Natural killer cell (primary cell): ENCODE data around the gene DAZAP1. TPM values are rescaled to one million over a fixed set of nuclear protein-coding genes. Genes with fewer than 3 reads are reported as not detected.

Experiments used
- ATAC-seq, 3 donors: fragments of 150-1000 bp in 2 of 3; fragments of 200-7000 bp in 1 of 3; cut with Tn5 transposase; 1 replicate in 1 of 3; 2 replicates in 2 of 3; pipeline ENCODE4 v1.10.0; 2021; ENCODE audit warnings: mild to moderate bottlenecking in 2 of 3, moderate library complexity in 2 of 3
- DNase-seq, 2 donors: peaks; one replicate each; pipeline versions ENCODE4 v3.0.0 to v3.0.0-alpha.2; 2013 to 2021; ENCODE audit warnings: mixed read lengths in 1 of 2
- H3K27ac ChIP-seq: one replicate; pipeline ENCODE4 v1.5.1; 2013; ENCODE audit warnings: mild to moderate bottlenecking, low read length
- H3K27me3 ChIP-seq: one replicate; pipeline ENCODE4 v1.6.1; 2013; ENCODE audit warnings: low read length; ENCODE audit not compliant: control insufficient read depth, insufficient read depth
- H3K36me3 ChIP-seq: one replicate; pipeline ENCODE4 v1.6.1; 2013; ENCODE audit warnings: low read length; ENCODE audit not compliant: control insufficient read depth, insufficient read depth
- H3K4me1 ChIP-seq: one replicate; pipeline ENCODE4 v1.6.1; 2013; ENCODE audit warnings: low read length; ENCODE audit not compliant: control insufficient read depth, insufficient read depth
- H3K4me3 ChIP-seq: one replicate; pipeline ENCODE4 v1.5.1; 2013; ENCODE audit warnings: low read length
- H3K9me3 ChIP-seq: one replicate; pipeline ENCODE4 v1.6.1; 2013; ENCODE audit warnings: low read length; ENCODE audit not compliant: control insufficient read depth, insufficient read depth
- H3K27ac Mint-ChIP-seq, 2 donors: one replicate each; pipeline ENCODE4 v1.8.0; 2022; ENCODE audit warnings: mild to moderate bottlenecking in 2 of 2, mixed read lengths in 2 of 2, moderate library complexity in 1 of 2
- H3K27me3 Mint-ChIP-seq, 2 donors: one replicate each; pipeline ENCODE4 v1.8.0; 2022; ENCODE audit warnings: low read depth in 2 of 2, mixed read lengths in 2 of 2
- H3K36me3 Mint-ChIP-seq: one replicate; pipeline ENCODE4 v1.8.0; 2022; ENCODE audit warnings: mixed read lengths
- H3K4me1 Mint-ChIP-seq, 2 donors: one replicate each; pipeline ENCODE4 v1.8.0; 2022; ENCODE audit warnings: mixed read lengths in 2 of 2
- H3K4me3 Mint-ChIP-seq: one replicate; pipeline ENCODE4 v1.8.0; 2022; ENCODE audit warnings: mild to moderate bottlenecking, moderate library complexity, mixed read lengths
- H3K9me3 Mint-ChIP-seq, 2 donors: one replicate each; pipeline ENCODE4 v1.8.0; 2022; ENCODE audit warnings: mixed read lengths in 2 of 2
- CTCF ChIP-seq: fragments of 200-600 bp; IDR thresholded peaks from one replicate; pipeline ENCODE4 v1.8.0; 2022; ENCODE audit warnings: antibody characterized with exemption
- WGBS: methylation state at CpG from one replicate; pipeline ENCODE4 v1.1.7; 2013; ENCODE audit warnings: missing lambda C conversion rate; ENCODE audit not compliant: insufficient coverage; 5-methylcytosine and 5-hydroxymethylcytosine counted together
- intact Hi-C: fragments of 100-400 bp; cut with micrococcal nuclease; formaldehyde crosslinking; loops from one replicate; pipeline ENCODE4 v1.14.2; 2022
- total RNA-seq, 4 donors: library from RNA; stranded (reverse); fragments of 120-200 nt in 1 of 4; gene quantifications; one replicate each; pipeline versions ENCODE4 v1.2.3 to v1.2.4, GENCODE V29; 2013 to 2022

Gene DAZAP1
- total RNA-seq, 3 donors from 2014 or later (not counting 1 experiment from before 2014, with no cell fraction given): 166 to 207 (median 170) TPM

- H3K27me3 ChIP-seq: no peaks in the 10 kb centered on the region
- Mint-ChIP-seq H3K9me3 (no peaks in the 10 kb centered on the region), H3K36me3 (no peaks in the 10 kb centered on the region), H3K4me3 (no peak overlapping the region), H3K27ac (no peak overlapping the region), H3K4me1 (peaks cover 0 to 7% of the 10 kb centered on the region in 2 donors), H3K27me3 (no peaks in the 10 kb centered on the region)
- no peak overlapping the region for H3K4me3 ChIP-seq
- peaks cover 6% of the 10 kb centered on the region for H3K4me1 ChIP-seq
- ATAC-seq (no peak), DNase-seq (no peak)
- H3K27ac ChIP-seq: no peak overlapping the region
- H3K36me3 ChIP-seq: peaks cover 57% of the 10 kb centered on the region
- H3K9me3 ChIP-seq: no peaks in the 10 kb centered on the region
- intact Hi-C loops: no loop called here
- TF ChIP-seq CTCF: no peak
- whole genome bisulfite sequencing: 92% methylated on average over 47 of the region's 47 CpGs
These were observed 26.0 kb downstream of the DAZAP1 start for GRCh38 chr19:1433119-1434039.

GRCh38 chr19:1434040-1434366 lies 26.6 kb downstream of the DAZAP1 start:
- no peak overlapping the region for H3K4me3 Mint-ChIP-seq
- H3K27me3 Mint-ChIP-seq: no peaks in the 10 kb centered on the region
- peaks cover 0 to 9% of the 10 kb centered on the region in 2 donors for H3K4me1 Mint-ChIP-seq
- H3K9me3 Mint-ChIP-seq: no peaks in the 10 kb centered on the region
- TF ChIP-seq CTCF: no peak
- Histone ChIP-seq H3K36me3 (peaks cover 52% of the 10 kb centered on the region), H3K4me1 (peaks cover 8% of the 10 kb centered on the region), H3K27me3 (no peaks in the 10 kb centered on the region), H3K27ac (no peak overlapping the region), H3K9me3 (no peaks in the 10 kb centered on the region), H3K4me3 (no peak overlapping the region)
- ATAC-seq: no peak
- intact Hi-C loops: no loop called here
- no peak for DNase-seq
- no peaks in the 10 kb centered on the region for H3K36me3 Mint-ChIP-seq
- no peak overlapping the region for H3K27ac Mint-ChIP-seq
- WGBS: 96% methylated on average over 17 of the region's 17 CpGs

GRCh38 chr19:1434577-1435060 lies 27.2 kb downstream of the DAZAP1 start:
- 90% methylated on average over 35 of the region's 39 CpGs for WGBS
- no peak for ATAC-seq

More at GRCh38 chr19:1434577-1435060, 27.2 kb downstream of the DAZAP1 start:
- no peak for DNase-seq
- no peak overlapping the region for H3K4me3 ChIP-seq
- peaks cover 14% of the 10 kb centered on the region for H3K4me1 ChIP-seq
- H3K27ac Mint-ChIP-seq: no peak overlapping the region
- H3K27ac ChIP-seq: no peak overlapping the region
- peaks cover 2 to 12% of the 10 kb centered on the region in 2 donors for H3K4me1 Mint-ChIP-seq
- intact Hi-C loops: no loop called here
- H3K4me3 Mint-ChIP-seq: no peak overlapping the region
- no peaks in the 10 kb centered on the region for H3K36me3 Mint-ChIP-seq
- peaks cover 49% of the 10 kb centered on the region for H3K36me3 ChIP-seq
- no peaks in the 10 kb centered on the region for H3K27me3 Mint-ChIP-seq
- no peaks in the 10 kb centered on the region for H3K9me3 ChIP-seq
- H3K9me3 Mint-ChIP-seq: no peaks in the 10 kb centered on the region
- H3K27me3 ChIP-seq: no peaks in the 10 kb centered on the region
- TF ChIP-seq CTCF: no peak
